ENCODE results near the gene CSNK1G1.
A peak's percentile ranks its signal among the peaks of the same experiment; 100 is the strongest.

The CSNK1G1 gene

GRCh38 chr15:64163659-64164362 is 192.2 kb downstream of the CSNK1G1 start:
- no peak for TF ChIP-seq CTCF (conservative IDR thresholded peaks at IDR 0.05; ENCODE audit: control insufficient read depth, insufficient read depth, low read depth, low read length)
- DNase-seq (ENCODE audit: low read depth): no peak
- peak overlapping the region; percentile 51 for H3K4me3 ChIP-seq (ENCODE audit: control insufficient read depth, low read depth, low read length)

- peak; percentile 94 for DNase-seq (ENCODE audit: low read depth)
- peak within 1 kb of the TSS; percentile 97 for H3K4me3 ChIP-seq (ENCODE audit: control insufficient read depth, low read depth, low read length)
- peak; percentile 32 for TF ChIP-seq CTCF (conservative IDR thresholded peaks at IDR 0.05; ENCODE audit: control insufficient read depth, insufficient read depth, low read depth, low read length)
Observed at GRCh38 chr15:64162869-64163658, 192.9 kb downstream of the CSNK1G1 start, which contains the start of gene PPIB. PPIB (minus strand) TSS chr15:64163022; CDS start chr15:64162986, 36 bp downstream.

- no peak for TF ChIP-seq CTCF (conservative IDR thresholded peaks at IDR 0.05; ENCODE audit: control insufficient read depth, insufficient read depth, low read depth, low read length)
- DNase-seq (ENCODE audit: low read depth): no peak
- H3K4me3 ChIP-seq (ENCODE audit: control insufficient read depth, low read depth, low read length): peak overlapping the region; percentile 97
Observed at GRCh38 chr15:64162478-64162868, 193.5 kb downstream of the CSNK1G1 start.

GRCh38 chr15:64161688-64162477 is 194.1 kb downstream of the CSNK1G1 start:
- DNase-seq (ENCODE audit: low read depth): no peak
- H3K4me3 ChIP-seq (ENCODE audit: control insufficient read depth, low read depth, low read length): peak overlapping the region; percentile 97
- no peak for TF ChIP-seq CTCF (conservative IDR thresholded peaks at IDR 0.05; ENCODE audit: control insufficient read depth, insufficient read depth, low read depth, low read length)

- DNase-seq (ENCODE audit: low read depth): no peak
- H3K4me3 ChIP-seq (ENCODE audit: control insufficient read depth, low read depth, low read length): no peak overlapping the region
- TF ChIP-seq CTCF (conservative IDR thresholded peaks at IDR 0.05; ENCODE audit: control insufficient read depth, insufficient read depth, low read depth, low read length): no peak
Observed at GRCh38 chr15:64158363-64159134, 197.4 kb downstream of the CSNK1G1 start.
